MM.1S (cell line): ENCODE data around the gene LEAP2.

Experiments
- EZH2 ChIP-seq: fragments of 300-600 bp; sonication (generic); optimal IDR thresholded peaks from 2 replicates; pipeline ENCODE3; 2017; ENCODE audit warnings: low read depth, mild to moderate bottlenecking, antibody characterized with exemption, low read length, mixed read lengths
- TF ChIP-seq, protein P1 (sequence below): fragments of 300-600 bp; sonication (generic); IDR thresholded peaks from 2 replicates; pipeline ENCODE4 v1.5.1; 2016; ENCODE audit warnings: antibody characterized with exemption, low read length, mixed read lengths

DNA sequence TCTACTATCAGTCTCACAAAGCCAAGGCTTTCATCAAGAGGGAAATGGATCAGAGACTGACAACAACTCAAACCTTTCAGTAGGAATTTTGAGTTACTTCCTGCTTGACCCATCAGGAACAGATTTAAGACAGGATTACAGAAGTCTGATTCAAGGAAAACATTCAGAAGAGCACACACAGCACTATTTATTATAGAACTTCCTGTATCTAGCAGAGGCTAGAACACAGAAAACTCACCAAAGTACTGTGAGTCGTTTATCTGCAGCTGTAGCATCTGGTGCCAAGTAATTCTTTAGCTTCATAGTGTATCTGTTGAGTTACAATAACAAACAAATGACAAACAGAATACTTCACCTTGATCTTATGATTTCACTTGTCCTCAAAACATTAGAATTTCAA lies 13.8 kb downstream of the LEAP2 start:
- TF ChIP-seq, protein P1, sequence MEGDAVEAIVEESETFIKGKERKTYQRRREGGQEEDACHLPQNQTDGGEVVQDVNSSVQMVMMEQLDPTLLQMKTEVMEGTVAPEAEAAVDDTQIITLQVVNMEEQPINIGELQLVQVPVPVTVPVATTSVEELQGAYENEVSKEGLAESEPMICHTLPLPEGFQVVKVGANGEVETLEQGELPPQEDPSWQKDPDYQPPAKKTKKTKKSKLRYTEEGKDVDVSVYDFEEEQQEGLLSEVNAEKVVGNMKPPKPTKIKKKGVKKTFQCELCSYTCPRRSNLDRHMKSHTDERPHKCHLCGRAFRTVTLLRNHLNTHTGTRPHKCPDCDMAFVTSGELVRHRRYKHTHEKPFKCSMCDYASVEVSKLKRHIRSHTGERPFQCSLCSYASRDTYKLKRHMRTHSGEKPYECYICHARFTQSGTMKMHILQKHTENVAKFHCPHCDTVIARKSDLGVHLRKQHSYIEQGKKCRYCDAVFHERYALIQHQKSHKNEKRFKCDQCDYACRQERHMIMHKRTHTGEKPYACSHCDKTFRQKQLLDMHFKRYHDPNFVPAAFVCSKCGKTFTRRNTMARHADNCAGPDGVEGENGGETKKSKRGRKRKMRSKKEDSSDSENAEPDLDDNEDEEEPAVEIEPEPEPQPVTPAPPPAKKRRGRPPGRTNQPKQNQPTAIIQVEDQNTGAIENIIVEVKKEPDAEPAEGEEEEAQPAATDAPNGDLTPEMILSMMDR: no peak
- no peak for TF ChIP-seq EZH2
